Limb (tissue), 2 donors: ENCODE data around the gene FOXN3.
A peak's percentile ranks its signal among the peaks of the same experiment; 100 is the strongest.

Experiments used
- DNase-seq, 2 donors: peaks; one replicate each; pipeline ENCODE4 v3.0.0-alpha.2; 2016; ENCODE audit errors: extremely low spot score in 2 of 2

FOXN3 gene

DNA sequence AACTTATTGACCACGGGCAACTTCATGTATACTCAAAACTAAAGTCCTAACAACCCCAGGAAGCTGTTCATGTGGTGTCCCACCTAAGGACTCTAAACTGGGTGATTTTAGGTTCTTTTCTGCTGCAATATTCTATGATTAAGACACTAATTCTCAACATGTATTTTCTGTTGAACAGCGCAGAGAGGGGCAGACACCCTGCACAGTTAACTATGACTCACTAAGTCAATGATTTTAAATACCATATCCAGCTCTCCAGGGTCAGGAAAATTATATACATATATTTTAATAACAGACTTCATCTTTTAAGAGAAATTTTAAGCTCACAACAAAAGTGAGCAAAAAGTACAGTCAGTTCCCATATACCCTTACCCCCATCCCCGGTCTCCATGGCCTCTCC is 85.0 kb downstream of the FOXN3 start:
- DNase-seq, result no peak

DNA sequence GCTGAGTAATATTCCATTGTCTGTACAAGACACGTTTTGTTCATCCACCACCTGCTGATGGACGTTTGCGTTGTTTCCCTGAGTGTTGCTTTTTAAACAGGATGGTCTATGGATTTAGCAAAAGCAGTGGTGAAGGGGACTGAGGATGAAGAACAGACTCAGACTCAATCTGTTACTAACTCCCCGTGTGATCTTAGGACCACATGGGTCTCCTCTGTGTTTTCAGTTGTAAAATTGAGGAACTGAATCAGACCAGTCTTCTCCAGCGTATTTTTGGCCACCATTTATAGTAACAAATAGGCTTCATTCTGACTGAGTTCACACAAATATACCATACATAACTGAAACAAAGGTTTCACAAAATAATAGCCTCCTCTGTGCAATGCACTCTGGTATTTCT is 85.6 kb downstream of the FOXN3 start:
- no peak for DNase-seq

DNA sequence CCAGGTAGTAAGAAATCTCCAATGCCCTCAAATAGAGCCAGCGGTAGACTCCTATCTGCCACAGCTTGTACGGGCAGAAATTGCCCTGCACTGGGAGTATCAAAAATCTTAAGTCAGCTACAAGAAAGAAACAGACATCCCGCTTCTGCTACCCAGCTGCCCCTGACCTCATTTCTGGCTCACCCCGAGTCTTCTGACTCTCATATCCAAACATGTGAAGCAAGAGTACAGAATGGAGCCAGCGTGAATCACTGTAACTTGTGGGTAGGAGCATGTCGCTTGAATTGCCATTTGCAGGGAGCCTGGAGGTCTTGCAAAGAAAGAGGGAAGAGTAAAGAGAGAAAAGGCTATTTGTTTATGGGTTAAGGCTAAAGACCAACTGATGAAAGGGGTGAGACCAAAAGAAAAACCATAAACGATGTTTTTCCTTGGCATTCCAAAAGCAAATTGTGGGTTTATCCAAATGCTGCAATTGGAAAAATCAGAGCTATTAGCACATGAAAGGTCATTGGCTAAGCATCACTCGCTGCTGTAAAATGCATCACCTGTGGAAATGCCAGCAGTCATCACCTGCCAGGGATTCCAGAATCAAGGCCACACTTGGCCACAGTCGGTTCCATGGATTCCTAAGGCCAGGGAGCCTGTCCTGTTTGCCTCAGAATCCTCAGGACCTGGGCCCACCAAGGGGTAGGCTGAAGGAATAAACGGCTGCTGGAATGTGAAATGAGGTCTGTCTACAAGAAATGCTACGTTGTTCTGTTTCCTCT is 86.6 kb downstream of the FOXN3 start:
- no peak for DNase-seq

DNA sequence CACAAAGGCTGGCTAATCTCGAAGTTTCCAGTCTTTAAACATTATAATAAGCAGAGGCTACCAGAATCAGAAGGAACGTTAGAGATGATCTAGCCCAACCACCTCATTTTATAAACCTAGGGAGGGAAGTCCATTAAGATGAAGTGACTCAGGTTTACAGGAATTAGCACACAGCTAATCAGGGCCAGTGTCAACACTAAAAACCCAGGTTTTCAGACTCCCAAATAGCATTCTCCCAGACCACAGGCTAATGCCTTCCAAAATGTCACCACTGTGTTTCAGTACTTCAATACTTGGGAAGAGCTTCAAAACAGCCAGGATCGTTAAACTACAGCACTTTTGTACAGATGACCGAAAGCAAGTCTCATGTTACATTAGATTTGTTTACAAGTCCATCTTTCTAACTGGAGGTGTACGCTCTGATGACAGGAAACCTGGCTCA is 89.2 kb downstream of the FOXN3 start:
- DNase-seq, result no peak

DNA sequence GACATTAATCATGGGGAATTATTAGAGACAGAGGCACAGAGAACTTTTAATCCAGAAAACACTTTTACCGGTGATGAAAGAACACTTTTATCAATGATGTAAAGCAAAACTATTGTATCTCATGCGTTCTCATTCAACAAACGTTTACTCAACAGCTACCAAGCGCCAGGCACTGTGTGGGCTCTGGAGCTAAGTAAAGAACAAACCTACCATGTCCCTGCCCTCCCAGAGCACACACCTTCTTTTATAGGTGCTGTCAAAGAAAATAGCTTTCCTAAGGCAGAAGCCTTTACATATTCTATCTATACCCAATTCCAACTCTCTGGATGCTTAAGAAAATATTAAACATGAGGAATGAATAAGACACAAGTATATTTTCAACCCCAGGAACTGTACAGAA is 91.1 kb downstream of the FOXN3 start:
- DNase-seq, result no peak

DNA sequence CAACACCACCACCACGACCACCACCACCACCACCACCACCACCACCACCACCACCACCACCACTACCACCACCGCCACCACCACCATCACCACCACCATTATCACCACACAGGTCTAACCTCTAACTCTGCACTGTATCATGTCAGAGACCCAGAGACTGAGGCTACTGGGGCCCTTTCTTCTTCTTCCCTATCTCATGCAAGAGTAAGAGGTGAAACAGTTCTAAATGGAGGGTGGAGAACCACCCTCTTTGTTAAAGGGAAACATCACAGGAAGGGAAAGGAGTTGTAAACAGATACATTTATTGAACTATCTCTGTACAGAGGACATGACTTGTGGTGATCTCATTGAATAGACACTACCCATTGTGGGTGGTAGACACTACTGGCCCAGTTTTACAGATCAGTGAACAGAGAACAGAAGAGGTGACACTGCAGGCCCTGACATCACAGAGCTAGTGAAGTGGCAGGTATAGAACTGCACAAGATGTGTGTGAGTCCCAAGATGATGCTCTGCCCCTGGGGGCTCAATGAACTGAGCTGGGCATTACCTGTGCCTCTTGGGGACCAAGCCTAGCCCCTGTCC is 91.6 kb downstream of the FOXN3 start:
- no peak for DNase-seq

DNA sequence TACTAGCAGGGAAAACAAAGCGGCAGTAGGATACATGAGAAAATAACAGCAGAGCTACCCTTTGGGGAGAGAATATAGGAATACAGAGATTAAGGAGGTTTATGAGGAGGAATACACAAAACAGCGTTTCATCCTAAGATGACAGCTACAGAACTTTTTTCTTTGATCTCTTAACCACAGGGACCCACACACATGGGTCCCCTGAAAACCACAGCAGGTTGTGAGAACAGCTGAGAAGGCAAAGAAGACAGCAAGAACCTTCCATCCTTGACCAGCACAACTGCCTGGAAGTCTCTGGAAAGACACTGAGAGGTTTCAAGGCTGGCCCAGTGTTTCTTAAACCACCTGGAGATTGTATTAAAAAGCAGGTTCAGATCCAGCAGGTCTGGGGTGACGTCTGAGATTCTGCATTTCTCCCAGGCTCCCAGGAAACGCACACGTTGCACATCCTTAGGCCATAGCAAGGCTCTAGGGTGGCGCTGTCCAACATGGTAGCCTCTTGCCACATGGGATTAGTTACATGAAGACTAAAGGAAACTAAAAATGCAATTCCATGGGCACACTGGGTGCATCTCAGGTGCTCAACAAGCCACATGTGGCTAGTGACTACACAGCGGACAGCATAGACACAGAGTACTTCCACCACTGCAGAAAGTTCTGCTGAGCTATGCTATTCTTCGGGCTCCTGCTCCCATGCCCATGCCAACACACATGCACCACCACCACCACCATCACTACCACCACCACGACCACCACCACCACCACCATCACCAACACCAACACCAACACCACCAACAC is 92.3 kb downstream of the FOXN3 start:
- DNase-seq, result no peak

DNA sequence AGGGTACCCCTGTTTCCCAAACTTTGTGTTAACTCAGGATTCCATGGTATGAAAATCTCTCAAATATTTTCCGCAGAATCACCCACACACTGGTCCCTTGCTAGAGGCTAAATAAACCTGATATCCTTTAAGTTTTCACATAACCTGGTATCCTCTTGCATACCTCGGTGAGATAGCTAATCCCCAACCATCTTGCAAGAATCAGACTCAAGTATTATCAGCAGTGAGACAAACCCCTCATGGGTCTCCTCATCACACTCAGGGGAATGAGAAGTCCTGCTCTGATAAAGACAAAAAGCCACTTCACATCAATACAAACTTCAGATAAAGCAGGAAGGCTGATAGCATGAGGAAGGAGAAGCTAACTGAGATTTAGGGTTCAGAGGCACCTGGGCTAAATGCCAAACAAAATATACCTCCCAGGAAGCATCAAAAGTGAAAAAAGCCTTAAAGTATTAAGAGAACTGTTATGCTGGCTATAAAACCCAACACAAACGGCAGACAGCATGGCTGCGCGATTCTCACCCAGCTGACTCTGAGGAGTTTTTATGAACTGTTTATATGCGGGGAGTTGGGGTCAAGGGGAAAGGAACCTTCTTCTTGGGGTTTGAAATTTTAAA is 96.5 kb downstream of the FOXN3 start:
- no peak for DNase-seq

DNA sequence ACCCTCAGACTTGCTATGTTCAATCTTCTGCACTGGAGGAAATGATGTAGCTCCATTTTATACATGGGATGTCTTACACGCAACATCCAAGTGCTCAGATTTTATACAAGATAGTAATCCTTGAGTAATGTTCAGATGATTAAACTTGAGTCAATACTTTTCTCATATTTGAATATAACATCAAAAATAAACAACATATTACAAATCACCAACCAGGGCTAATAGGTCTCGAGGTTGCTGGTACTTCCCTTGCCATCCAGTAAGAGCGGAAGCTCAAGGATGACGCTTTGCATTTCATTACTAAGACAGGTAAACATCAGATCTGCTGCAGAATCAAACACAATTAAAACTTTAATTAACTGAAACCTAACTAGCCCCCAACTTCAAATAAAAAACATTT is 97.3 kb downstream of the FOXN3 start:
- no peak for DNase-seq

DNA sequence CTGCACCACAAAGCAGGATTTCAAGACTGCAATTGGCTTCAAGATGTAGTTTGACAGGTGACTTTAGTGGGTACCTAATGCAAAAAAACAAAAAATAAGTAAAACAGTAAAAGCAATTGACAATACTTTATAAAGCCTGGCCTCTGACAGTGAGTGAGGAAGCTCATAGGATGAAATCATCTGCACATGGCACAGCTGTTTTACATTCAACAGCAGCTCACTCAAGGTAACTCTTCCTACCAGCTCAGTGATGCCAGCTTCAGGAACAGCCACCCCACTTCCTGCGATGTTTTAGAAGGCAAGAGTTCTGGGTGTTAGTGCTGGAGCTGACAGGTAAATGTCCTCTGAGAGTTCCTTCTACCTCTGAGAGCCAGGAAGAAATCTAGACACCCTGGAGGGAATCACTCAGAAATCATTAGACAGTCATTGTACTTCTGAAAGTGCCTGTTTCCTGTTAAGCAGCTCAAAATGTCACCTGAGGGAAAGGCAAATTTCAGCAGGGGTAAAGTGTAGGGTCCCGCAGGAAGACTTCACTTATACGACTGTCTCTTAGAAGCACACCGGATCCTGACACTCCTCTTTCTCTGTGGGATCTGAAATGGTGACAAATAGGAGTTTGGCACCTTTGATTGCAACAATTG is 99.9 kb downstream of the FOXN3 start:
- no peak for DNase-seq

DNA sequence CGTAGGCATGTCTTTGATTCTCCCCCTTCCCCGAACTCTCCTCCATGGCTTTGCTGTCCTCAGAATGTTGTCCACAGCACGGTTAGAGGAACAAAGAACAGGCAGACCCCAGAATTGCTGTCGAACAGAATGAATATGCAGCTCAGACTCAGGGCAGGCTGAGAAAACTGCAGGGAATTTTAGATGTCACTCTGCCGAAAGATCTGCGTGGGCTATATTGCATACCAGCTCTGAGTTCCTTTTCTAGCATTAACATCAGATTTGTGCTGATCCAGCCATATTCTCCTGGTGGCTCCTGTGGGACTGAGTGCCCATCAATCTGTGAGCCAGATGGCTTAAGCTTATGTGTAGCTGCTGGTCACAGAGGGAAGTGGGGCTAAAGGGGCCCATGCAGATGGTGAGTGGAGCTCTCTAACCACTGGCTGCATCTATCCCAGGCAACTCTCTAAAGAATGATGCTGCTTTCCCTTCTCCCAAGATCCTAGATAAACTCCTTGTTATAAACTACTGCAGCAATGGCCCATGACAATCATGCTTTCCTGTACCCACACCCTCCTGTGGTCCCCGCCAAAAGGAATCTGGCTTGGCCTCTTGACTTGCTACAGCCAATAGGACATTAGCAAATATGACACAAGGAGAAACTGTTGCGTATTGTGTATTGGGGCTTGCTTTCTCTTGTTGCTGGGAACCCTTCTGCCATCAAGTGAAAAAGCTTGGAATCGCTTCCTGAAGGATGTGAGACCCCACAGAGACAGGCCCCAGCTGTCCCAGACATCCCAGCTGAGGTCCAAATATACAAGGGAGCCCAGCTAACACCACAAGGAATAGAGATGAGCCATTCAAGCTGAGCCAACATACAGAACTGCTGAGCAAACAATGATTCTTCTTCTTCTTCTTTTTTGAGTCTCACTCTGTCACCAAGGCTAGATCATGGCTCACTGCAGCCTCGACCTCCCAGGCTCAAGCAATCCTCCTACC is 101.3 kb downstream of the FOXN3 start:
- no peak for DNase-seq

DNA sequence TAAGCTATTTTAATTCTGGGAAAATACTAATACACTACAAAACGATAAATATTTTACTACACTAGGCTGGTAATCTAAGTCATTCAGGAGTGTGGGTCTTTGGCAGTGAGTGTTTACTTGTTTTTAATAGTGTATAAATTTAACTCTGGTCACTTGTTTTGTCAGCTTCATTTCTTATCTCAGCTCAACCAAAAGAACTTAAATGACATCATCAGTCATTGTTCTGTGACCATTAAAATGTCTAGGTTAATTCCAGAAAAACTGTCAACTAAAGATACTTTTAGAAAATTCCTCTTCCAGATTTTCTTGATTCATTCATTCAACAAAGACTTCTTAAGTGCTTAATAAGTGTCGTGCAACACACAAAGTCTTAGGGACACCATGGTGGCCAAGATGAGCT is 102.8 kb downstream of the FOXN3 start:
- DNase-seq, result no peak

DNA sequence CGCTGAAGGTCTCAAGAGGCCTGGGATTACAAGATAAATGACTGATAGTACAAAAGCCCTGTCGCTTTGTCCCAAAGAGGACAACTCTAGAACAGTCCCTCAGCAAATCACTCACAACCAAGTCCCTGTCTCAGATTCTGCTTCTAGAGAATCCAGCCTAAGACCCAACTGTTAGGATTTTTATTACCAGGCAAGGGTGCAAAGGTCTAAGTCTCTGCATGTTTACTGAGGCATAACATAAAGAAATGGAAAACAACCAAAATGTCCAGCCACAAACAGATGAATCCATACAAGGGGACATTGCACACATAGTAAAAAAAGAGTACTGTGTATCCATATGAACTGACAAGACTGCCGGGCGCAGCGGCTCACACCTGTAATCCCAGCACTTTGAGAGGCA is 104.1 kb downstream of the FOXN3 start:
- DNase-seq, result no peak

DNA sequence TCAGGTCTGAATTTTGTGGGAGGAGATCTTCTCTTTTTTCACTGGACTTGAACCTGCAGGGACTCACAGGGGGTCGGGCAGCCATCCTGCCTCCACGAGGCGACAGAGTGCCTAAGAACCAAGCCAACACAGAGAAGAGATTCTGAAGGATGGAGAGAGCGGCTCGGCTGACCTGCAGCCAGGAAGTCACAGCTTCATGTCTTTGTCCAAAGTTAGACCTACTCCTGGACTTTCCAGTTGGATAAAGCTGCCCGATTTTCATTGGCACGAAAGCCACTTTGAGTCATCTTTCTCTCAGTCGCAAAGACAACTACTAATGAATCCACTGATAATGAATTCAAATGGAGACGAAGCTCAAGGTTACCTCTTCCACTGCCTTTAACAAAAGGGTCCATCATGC is 106.8 kb downstream of the FOXN3 start:
- no peak for DNase-seq

DNA sequence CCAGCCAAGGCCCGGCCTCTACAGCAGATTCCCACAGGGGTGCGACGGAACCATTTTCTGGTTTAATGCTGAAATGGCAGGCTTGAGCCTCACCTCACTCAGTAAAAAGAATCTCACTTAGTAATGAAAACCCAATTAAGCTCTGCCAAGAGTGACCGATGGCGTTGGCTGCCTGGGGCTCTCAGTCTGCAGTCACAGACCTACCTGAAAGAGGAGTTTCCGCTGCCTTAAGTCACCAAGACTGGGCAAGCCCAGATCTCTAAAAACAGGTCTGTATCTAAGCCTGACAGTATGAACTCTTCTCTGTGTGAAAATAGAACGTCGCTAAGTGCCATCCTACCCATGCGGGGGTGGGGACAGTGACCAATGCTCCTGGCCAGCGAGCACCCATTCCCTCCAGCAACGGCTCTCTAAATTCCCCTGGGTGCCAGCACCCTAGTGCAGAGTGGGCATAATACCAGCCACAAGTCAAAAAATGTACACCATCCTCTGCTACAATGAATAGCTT is 107.3 kb downstream of the FOXN3 start:
- no peak for DNase-seq

DNA sequence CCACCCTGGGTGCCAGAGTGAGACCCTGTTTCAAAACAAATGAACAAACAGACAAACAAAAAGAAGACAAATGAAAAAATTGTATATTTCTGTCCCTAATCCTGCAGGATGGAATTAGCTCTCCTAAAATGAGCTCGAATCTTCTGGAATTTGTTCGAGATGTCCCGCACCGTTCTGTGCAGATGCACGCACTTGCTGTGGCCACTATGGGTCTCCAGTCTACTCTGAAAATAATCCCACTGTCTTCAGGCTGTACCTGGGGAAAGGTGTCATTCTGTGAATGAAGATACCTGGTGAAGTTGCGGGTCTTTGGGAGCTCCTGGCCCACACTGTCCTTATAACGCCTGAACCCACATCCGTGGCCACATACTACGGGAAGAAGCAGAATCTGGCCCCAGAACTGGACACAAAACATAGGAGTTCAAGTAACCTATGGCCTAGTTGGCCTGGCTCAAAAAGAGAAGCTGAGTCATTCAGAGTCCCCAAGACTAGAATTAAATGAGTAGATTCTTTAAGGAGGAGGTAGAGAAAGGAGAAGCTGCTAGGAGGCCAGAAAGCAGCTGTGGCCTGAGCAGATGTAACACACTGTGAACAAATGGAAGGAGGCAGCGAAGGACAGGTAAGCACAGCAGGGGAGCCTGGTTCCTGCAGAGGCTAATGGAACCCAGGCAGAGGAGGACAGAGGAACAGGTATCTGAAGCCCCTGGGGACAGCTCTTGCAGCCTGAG is 108.6 kb downstream of the FOXN3 start:
- no peak for DNase-seq

DNA sequence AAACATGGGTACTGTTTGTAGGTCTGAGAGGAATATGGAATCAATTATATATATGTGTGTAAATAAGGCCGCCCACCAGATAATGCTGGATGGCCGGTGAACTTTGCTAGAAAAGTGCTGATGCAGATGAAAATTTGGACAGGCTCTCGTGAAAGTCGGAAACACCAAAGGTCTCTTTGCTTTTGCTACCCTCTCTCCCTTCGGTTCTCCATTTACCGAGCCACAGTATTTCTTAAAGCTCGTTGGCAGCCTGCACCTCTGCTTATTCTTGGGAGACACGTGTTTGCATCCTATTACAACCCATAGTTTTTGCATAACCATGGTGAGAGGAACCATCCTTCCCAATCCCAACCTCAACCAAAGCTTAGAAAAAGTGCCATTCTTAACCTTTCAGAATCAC is 109.6 kb downstream of the FOXN3 start:
- DNase-seq, result no peak

DNA sequence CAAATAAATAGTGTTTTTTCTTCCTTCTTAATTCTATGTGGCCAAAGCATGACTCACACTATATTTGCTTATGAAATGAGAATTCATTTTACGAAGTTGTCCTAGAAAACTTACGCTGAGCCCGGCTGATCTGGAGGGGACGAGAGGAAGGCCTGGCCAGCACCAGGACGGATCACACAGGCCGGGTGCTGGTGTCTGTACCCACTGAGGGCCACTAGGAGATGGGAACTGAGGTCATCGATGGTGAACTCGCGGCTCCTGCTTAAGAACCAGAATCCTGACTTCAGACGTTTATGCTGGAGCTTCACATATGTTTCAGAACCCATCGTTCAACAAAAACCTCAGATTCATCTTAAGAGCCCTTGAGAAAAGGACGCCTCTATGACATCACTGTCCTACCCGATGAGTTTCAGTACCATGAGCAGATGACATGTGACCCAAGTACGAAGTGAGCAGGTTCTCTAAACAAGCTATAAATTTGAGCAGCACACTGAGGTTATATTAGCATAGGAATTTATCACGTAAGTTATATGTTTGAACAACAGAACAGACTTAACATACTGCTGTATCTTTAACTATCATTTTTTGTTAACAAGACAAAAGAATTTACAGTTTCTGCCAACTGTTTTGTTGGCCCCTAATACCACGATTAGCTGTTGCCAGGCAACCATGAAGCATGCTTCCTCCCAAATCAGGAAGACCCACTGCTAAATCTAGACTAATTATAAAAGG is 111.9 kb downstream of the FOXN3 start:
- DNase-seq, result peak in 1 of 2 donors; percentile 80

DNA sequence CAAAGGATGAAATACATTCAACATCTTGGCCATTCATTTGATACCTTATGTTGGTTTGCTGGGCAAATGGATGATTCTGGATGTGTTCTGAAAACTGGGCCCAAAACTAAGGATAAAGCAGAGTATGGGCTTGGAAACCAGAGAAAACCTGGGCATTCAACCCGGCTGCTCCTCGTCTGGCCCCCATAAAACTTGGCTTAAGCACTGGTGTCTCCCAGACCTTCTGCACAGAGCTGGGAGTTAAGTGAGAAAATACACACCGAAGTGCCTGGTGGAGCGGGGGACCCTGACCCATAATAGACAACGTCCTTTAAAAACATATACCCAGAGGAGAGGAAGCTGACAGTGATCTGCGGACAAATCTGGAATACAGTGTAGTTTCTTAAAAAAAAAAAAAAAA is 112.5 kb downstream of the FOXN3 start:
- DNase-seq, result peak in 1 of 2 donors; percentile 13
